Aorta (tissue), 5 donors: ENCODE data around the gene UBE4A. TPM values are rescaled to one million over a fixed set of nuclear protein-coding genes. Genes with fewer than 3 reads are reported as not detected.
"Not testable (repeated sequence)": the region's sequence is repeated elsewhere in the genome, so short reads cannot be mapped to it uniquely, and the experiment has no call there.

ENCODE experiments used
- ATAC-seq: fragments of 200-7000 bp; cut with Tn5 transposase; one replicate; pipeline ENCODE4 v1.9.1; 2022; ENCODE audit warnings: moderate library complexity; ENCODE audit not compliant: low FRiP score
- DNase-seq, 2 donors: peaks; one replicate each; pipeline ENCODE4 v3.0.0-alpha.2; 2020
- H3K27ac ChIP-seq, 2 donors: one replicate each; pipeline ENCODE4 v1.5.1; 2013; ENCODE audit warnings: low read length in 2 of 2, mild to moderate bottlenecking in 2 of 2, moderate library complexity in 2 of 2, control low read depth in 1 of 2, inconsistent platforms in 1 of 2, low read depth in 1 of 2
- H3K27me3 ChIP-seq, 2 donors: one replicate each; pipeline ENCODE4 v1.6.1; 2013; ENCODE audit warnings: control low read depth in 1 of 2, low read length in 1 of 2, mild to moderate bottlenecking in 1 of 2, moderate library complexity in 1 of 2; ENCODE audit not compliant: insufficient read depth in 2 of 2, control insufficient read depth in 1 of 2
- H3K36me3 ChIP-seq, 2 donors: one replicate each; pipeline ENCODE4 v1.6.1; 2013; ENCODE audit warnings: control low read depth in 1 of 2, low read length in 1 of 2, mild to moderate bottlenecking in 1 of 2; ENCODE audit not compliant: insufficient read depth in 2 of 2, control insufficient read depth in 1 of 2
- H3K4me1 ChIP-seq, 2 donors: one replicate each; pipeline ENCODE4 v1.6.1; 2013; ENCODE audit warnings: low read length in 2 of 2, control low read depth in 1 of 2, mild to moderate bottlenecking in 1 of 2, moderate library complexity in 1 of 2; ENCODE audit not compliant: insufficient read depth in 2 of 2, control insufficient read depth in 1 of 2
- H3K4me3 ChIP-seq, 2 donors: one replicate each; pipeline ENCODE4 v1.5.1; 2013; ENCODE audit warnings: low read length in 2 of 2, control low read depth in 1 of 2, mild to moderate bottlenecking in 1 of 2
- H3K9me3 ChIP-seq: one replicate; pipeline ENCODE4 v1.6.1; 2013; ENCODE audit warnings: mild to moderate bottlenecking, low read length; ENCODE audit not compliant: control insufficient read depth
- WGBS, 2 donors: extraction: QIAGEN DNeasy Blood & Tissue Kit; methylation state at CpG; one replicate each; pipeline ENCODE4 v1.1.7; 2013; 5-methylcytosine and 5-hydroxymethylcytosine counted together
- intact Hi-C, 2 donors: fragments of 100-400 bp; cut with DNase I; formaldehyde crosslinking; loops; one replicate each; pipeline versions ENCODE4 v1.14.2 to v1.15.0; 2022
- polyA plus RNA-seq, 2 donors: library from polyadenylated mRNA; stranded (reverse); fragments of 200-250 nt; gene quantifications; one replicate each; pipeline ENCODE4 v1.2.3, GENCODE V29; 2013
- total RNA-seq, 2 donors: library from RNA; stranded (reverse); fragmentation: NEBNext Ultra II Directional; extraction: Animal tissue kit (Norgen Biotek cat#: 25700); gene quantifications; one replicate each; pipeline ENCODE4 v1.2.1, GENCODE V29; 2021
- donor health status: healthy with polysubstance abuse.
- donor health status: Bipolar disorder and iron deficiency.
- donor health status: DM: no; HTN: no; CAD: no.
- donor health status: DM: no; HTN: no; CAD: no.
- donor health status: DM: yes; HTN: yes; CAD: no.

The UBE4A gene
- total and polyA plus RNA-seq, 4 donors, result 3.3 to 35.2 (median 23.8) TPM

GRCh38 chr11:118416900-118417299, 57.5 kb downstream of the UBE4A start:
- H3K4me3 ChIP-seq, H3K4me1 ChIP-seq, H3K36me3 ChIP-seq, ATAC-seq, H3K27me3 ChIP-seq, H3K9me3 ChIP-seq, DNase-seq, H3K27ac ChIP-seq, intact Hi-C loops: not testable (repeated sequence)

GRCh38 chr11:118417801-118418200, 58.4 kb downstream of the UBE4A start:
- WGBS, 2 donors, result 42 to 63% methylated on average over 4 of the region's 4 CpGs
- ATAC-seq, result no peak
- no peak overlapping the region for H3K4me3 ChIP-seq
- no peak for DNase-seq
- no peaks in the 10 kb centered on the region for H3K27me3 ChIP-seq
- intact Hi-C loops, result no loop called here
- no peaks in the 10 kb centered on the region for H3K9me3 ChIP-seq
- H3K36me3 ChIP-seq, result peaks cover 0 to 1% of the 10 kb centered on the region in 2 donors
- H3K27ac ChIP-seq, result no peak overlapping the region
- H3K4me1 ChIP-seq, result no peaks in the 10 kb centered on the region

- intact Hi-C loops, result no loop called here
- WGBS, 2 donors, result 70 to 80% methylated on average over 5 of the region's 5 CpGs
- H3K4me1 ChIP-seq, result no peaks in the 10 kb centered on the region
- H3K36me3 ChIP-seq, result peaks cover 0 to under 1% of the 10 kb centered on the region in 2 donors
- H3K4me3 ChIP-seq, result no peak overlapping the region
- DNase-seq (no peak), ATAC-seq (no peak)
- H3K27ac ChIP-seq, result no peak overlapping the region
- no peaks in the 10 kb centered on the region for H3K27me3 ChIP-seq
- H3K9me3 ChIP-seq, result no peaks in the 10 kb centered on the region
Observed at GRCh38 chr11:118418766-118419165, 59.4 kb downstream of the UBE4A start.

- Histone ChIP-seq H3K27ac (no peak overlapping the region), H3K27me3 (no peaks in the 10 kb centered on the region), H3K36me3 (no peaks in the 10 kb centered on the region), H3K9me3 (no peaks in the 10 kb centered on the region), H3K4me1 (no peaks in the 10 kb centered on the region), H3K4me3 (no peak overlapping the region)
- DNase-seq, result no peak
- WGBS, 2 donors, result 11% methylated on average over 1 of the region's 1 CpG
- no peak for ATAC-seq
- intact Hi-C loops, result no loop called here
Observed at GRCh38 chr11:118427707-118428106, 68.3 kb downstream of the UBE4A start.

GRCh38 chr11:118430956-118431355, 71.6 kb downstream of the UBE4A start:
- intact Hi-C loops, result no loop called here
- H3K9me3 ChIP-seq, result no peaks in the 10 kb centered on the region
- H3K4me1 ChIP-seq, result no peaks in the 10 kb centered on the region
- 83 to 84% methylated on average over 2 of the region's 2 CpGs for WGBS, 2 donors
- H3K4me3 ChIP-seq, result no peak overlapping the region
- no peaks in the 10 kb centered on the region for H3K27me3 ChIP-seq
- no peaks in the 10 kb centered on the region for H3K36me3 ChIP-seq
- ATAC-seq (no peak), DNase-seq (no peak)
- no peak overlapping the region for H3K27ac ChIP-seq

GRCh38 chr11:118434123-118434552, 74.7 kb downstream of the UBE4A start:
- no peaks in the 10 kb centered on the region for H3K4me1 ChIP-seq
- H3K9me3 ChIP-seq, result no peaks in the 10 kb centered on the region
- intact Hi-C loops, result no loop called here
- H3K27me3 ChIP-seq, result no peaks in the 10 kb centered on the region
- DNase-seq (no peak), ATAC-seq (no peak)
- H3K36me3 ChIP-seq, result no peaks in the 10 kb centered on the region
- H3K27ac ChIP-seq, result no peak overlapping the region
- 5% methylated on average over 9 of the region's 9 CpGs for WGBS, 2 donors
- H3K4me3 ChIP-seq, result peak overlapping the region in 1 of 2 donors; percentile 56

- H3K9me3 ChIP-seq, result no peaks in the 10 kb centered on the region
- no peaks in the 10 kb centered on the region for H3K36me3 ChIP-seq
- ATAC-seq (no peak), DNase-seq (peak in 1 of 2 donors; percentile 55)
- no peaks in the 10 kb centered on the region for H3K27me3 ChIP-seq
- H3K27ac ChIP-seq, result no peak overlapping the region
- H3K4me3 ChIP-seq, result peak overlapping the region; percentile 45 to 56
- intact Hi-C loops, result loop anchor here (5.0 kb wide), 2 partner anchors 32 to 53 kb away; partner anchors contain the start of gene ATP5MG (in 1 of the 2)
- peaks cover 0 to 1% of the 10 kb centered on the region in 2 donors for H3K4me1 ChIP-seq
- 1% methylated on average over 39 of the region's 39 CpGs for WGBS, 2 donors
Observed at GRCh38 chr11:118434553-118435289, 75.3 kb downstream of the UBE4A start.

- 0% methylated on average over 34 of the region's 34 CpGs for WGBS, 2 donors
- Histone ChIP-seq H3K9me3 (no peaks in the 10 kb centered on the region), H3K27ac (peak overlapping the region; percentile 19 to 60), H3K4me3 (peak overlapping the region; percentile 45 to 56), H3K36me3 (no peaks in the 10 kb centered on the region), H3K27me3 (no peaks in the 10 kb centered on the region), H3K4me1 (peaks cover 0 to 6% of the 10 kb centered on the region in 2 donors)
- intact Hi-C loops, result loop anchor here (5.0 kb wide), 2 partner anchors 33 to 52 kb away; partner anchors contain the start of gene ATP5MG (in 1 of the 2)
- ATAC-seq (peak; percentile 41), DNase-seq (peak; percentile 58 to 83)
Observed at GRCh38 chr11:118435290-118435892, 76.0 kb downstream of the UBE4A start.
